Chondrocyte (in vitro differentiated cells): ENCODE measurements around the gene GNG8. TPM values are rescaled to one million over a fixed set of nuclear protein-coding genes. Genes with fewer than 3 reads are reported as not detected.
"Not testable (repeated sequence)": the region's sequence is repeated elsewhere in the genome, so short reads cannot be mapped to it uniquely, and the experiment has no call there.

Experiments used
- DNase-seq: peaks from one replicate; pipeline ENCODE4 v3.0.0; 2021; ENCODE audit warnings: mixed read lengths, low spot score
- H3K27ac Mint-ChIP-seq: one replicate; pipeline ENCODE4 v1.8.0; 2021; ENCODE audit warnings: mild to moderate bottlenecking, moderate library complexity, mixed read lengths; ENCODE audit not compliant: unreplicated experiment
- H3K27me3 Mint-ChIP-seq: 2 replicates; pipeline ENCODE4 v1.8.0; 2021; ENCODE audit warnings: low read depth, mixed read lengths
- H3K36me3 Mint-ChIP-seq: 2 replicates; pipeline ENCODE4 v1.8.0; 2021; ENCODE audit warnings: low read depth, mixed read lengths
- H3K4me1 Mint-ChIP-seq: 2 replicates; pipeline ENCODE4 v1.8.0; 2021; ENCODE audit warnings: low read depth, mild to moderate bottlenecking, mixed read lengths
- H3K4me3 Mint-ChIP-seq: one replicate; pipeline ENCODE4 v1.8.0; 2021; ENCODE audit warnings: mild to moderate bottlenecking, moderate library complexity, mixed read lengths; ENCODE audit not compliant: unreplicated experiment
- H3K9me3 Mint-ChIP-seq: 2 replicates; pipeline ENCODE4 v1.8.0; 2021; ENCODE audit warnings: low read depth, mixed read lengths
- CTCF ChIP-seq: fragments of 200-600 bp; sonication (generic); IDR thresholded peaks from 2 replicates; pipeline ENCODE4 v1.5.0; 2021; ENCODE audit warnings: antibody characterized with exemption, mild to moderate bottlenecking, moderate library complexity
- total RNA-seq: library from RNA; stranded (reverse); gene quantifications from 3 replicates; pipeline ENCODE4 v1.2.1, GENCODE V29; 2021

Gene GNG8
- total RNA-seq, 1 donor from 2014 or later, result not detected

DNA sequence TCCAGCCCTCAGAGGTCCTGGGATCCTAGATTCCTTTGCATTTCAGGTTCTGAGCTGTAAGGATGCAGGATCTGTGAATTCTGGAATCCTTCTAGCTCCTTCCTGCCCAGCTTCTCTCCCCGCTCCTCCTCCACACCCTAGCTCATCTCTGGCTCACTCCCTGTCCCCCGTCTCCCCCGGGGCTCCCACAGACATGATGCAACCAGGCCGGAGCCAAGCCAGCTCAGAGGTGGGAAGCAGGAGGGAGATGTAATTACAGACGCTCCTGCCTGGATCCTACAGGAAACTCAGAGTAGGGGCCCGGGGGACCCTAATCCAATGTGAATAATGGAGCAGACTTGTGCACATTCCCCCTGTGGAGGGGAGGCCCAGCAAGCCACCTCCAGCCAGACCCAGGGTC is 4.5 kb downstream of the GNG8 start:
- no peak for DNase-seq
- peaks cover 19% of the 10 kb centered on the region for H3K4me1 Mint-ChIP-seq
- no peak overlapping the region for H3K27ac Mint-ChIP-seq
- no peaks in the 10 kb centered on the region for H3K36me3 Mint-ChIP-seq
- H3K9me3 Mint-ChIP-seq, result no peaks in the 10 kb centered on the region
- no peak overlapping the region for H3K4me3 Mint-ChIP-seq
- peaks cover 2% of the 10 kb centered on the region for H3K27me3 Mint-ChIP-seq
- no peak for TF ChIP-seq CTCF

DNA sequence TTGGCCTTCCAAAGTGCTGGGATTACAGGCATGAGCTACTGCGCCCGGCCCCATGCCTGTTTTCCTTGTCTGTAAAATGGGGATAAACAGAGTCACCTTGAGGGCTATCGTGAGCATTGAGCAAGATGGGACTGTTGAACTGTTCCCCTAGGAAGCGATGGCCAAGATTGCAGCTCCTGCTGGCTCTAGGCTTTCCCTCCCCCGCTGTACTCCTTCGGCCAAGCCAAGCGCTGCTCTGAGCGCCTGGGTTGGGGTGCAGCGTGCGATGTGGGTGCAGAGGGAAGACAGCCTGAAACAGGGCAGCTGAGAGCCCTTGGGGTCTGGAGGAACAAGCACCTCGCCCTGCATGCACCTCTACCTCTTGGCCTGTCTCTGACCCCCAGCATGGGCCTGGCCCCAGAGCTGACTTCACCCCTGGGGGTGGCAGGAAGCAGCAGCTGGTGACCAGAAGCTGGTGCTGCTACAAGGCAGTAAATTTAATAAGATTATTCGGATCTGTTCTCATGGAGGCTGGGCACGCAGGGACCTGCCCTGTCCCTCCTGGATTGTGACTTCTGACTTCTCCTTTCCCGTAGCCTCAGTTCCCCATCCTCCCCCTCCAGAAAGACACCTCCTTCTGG is 5.3 kb downstream of the GNG8 start:
- no peak overlapping the region for H3K4me3 Mint-ChIP-seq
- no peak overlapping the region for H3K27ac Mint-ChIP-seq
- no peaks in the 10 kb centered on the region for H3K9me3 Mint-ChIP-seq
- no peak for TF ChIP-seq CTCF
- DNase-seq, result no peak
- peaks cover 2% of the 10 kb centered on the region for H3K27me3 Mint-ChIP-seq
- no peaks in the 10 kb centered on the region for H3K36me3 Mint-ChIP-seq
- H3K4me1 Mint-ChIP-seq, result peaks cover 23% of the 10 kb centered on the region

DNA sequence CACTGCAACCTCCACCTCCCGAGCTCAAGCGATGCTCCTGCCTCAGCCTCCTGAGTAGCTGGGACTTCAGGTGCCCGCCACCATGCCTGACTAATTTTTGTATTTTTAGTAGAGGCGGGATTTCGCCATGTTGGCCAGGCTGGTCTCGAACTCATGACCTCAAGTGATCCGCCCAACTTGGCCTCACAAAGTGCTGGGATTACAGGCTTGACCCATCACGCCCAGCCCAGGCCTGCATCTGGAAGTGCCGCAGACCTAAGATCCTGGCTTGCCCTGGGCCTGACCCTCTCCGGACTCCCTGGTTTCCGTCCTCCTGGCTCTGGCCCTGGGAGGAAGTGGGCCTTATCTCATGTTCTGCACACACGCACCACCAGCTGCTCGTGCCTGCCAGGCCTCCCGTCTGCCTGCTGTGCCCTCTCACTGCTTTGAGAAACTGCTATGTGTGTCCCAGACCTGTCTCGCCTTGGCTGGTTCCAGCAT is 6.4 kb downstream of the GNG8 start:
- DNase-seq, result no peak
- Mint-ChIP-seq H3K4me1 (peaks cover 34% of the 10 kb centered on the region), H3K36me3 (no peaks in the 10 kb centered on the region), H3K4me3 (no peak overlapping the region), H3K27me3 (no peaks in the 10 kb centered on the region), H3K27ac (no peak overlapping the region), H3K9me3 (no peaks in the 10 kb centered on the region)
- TF ChIP-seq CTCF, result no peak

DNA sequence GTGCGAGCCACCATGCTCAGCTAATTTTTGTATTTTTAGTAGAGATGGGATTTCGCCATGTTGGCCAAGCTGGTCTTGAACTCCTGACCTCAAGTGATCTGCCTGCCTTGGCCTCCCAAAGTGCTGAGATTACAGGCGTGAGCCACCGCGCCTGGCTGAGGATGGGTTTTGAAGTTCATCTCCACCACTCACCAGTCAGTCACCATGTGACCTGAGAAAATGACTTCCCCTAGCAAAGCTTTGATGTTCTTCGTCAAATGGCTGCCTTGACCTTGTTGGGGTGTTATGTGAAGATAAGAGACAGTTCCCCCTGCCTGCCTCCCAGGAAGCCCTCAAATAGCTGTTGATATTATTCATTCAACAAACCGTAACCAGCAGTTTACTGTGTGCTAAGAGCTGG is 7.0 kb downstream of the GNG8 start:
- not testable (repeated sequence) for H3K36me3 Mint-ChIP-seq, H3K4me3 Mint-ChIP-seq, H3K9me3 Mint-ChIP-seq, H3K27ac Mint-ChIP-seq, H3K27me3 Mint-ChIP-seq, DNase-seq
- H3K4me1 Mint-ChIP-seq, result peaks cover 39% of the 10 kb centered on the region

GRCh38 chr19:46626446-46626845 is 9.6 kb downstream of the GNG8 start:
- no peak for TF ChIP-seq CTCF
- no peak overlapping the region for H3K27ac Mint-ChIP-seq
- no peaks in the 10 kb centered on the region for H3K27me3 Mint-ChIP-seq
- H3K9me3 Mint-ChIP-seq, result no peaks in the 10 kb centered on the region
- no peak for DNase-seq
- H3K36me3 Mint-ChIP-seq, result no peaks in the 10 kb centered on the region
- peaks cover 35% of the 10 kb centered on the region for H3K4me1 Mint-ChIP-seq
- H3K4me3 Mint-ChIP-seq, result no peak overlapping the region

DNA sequence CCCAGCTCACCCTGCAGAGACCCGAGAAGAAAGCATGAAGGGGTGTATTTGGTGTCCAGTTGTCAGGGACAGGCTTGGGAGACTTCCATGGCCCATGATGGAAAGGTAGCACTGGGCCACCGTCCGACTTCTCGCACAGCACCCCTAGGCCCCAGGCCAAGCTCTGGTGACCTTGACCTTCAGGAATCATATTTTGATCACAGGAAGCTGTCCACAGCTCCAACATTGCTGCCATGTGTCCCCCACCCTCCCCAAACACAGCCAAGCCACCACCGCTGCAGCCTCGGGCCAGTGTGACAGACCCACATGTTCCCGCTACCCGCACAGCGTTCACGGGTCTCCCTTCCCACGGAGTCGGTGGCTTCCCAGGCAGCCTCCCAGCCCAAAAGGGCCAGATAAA is 10.3 kb downstream of the GNG8 start:
- peaks cover 37% of the 10 kb centered on the region for H3K4me1 Mint-ChIP-seq
- H3K27me3 Mint-ChIP-seq, result no peaks in the 10 kb centered on the region
- H3K4me3 Mint-ChIP-seq, result no peak overlapping the region
- no peaks in the 10 kb centered on the region for H3K36me3 Mint-ChIP-seq
- no peak for TF ChIP-seq CTCF
- H3K27ac Mint-ChIP-seq, result peak overlapping the region; percentile 96
- no peaks in the 10 kb centered on the region for H3K9me3 Mint-ChIP-seq
- no peak for DNase-seq
